ENCODE measurements around the gene TEF. TPM values are rescaled to one million over a fixed set of nuclear protein-coding genes. Genes with fewer than 3 reads are reported as not detected.
A peak's percentile ranks its signal among the peaks of the same experiment; 100 is the strongest.

TEF gene
- polyA plus RNA-seq, 1 experiment = 28.7 TPM

GRCh38 chr22:41369837-41370236, 11.9 kb upstream of the TEF start:
- no peak for TF ChIP-seq CTCF (IDR thresholded peaks at IDR 0.05; ENCODE audit: insufficient read depth, low read depth, low read length)
- CTCF ChIA-PET = interaction anchor here (1.3 kb wide), 1 partner anchor 34 kb away, joined by 3 read pairs; no protein-coding TSS in a partner anchor
- no peak for DNase-seq (ENCODE audit: low read depth)
- no peak overlapping the region for H3K4me3 ChIP-seq (ENCODE audit: low read depth, low read length)
- POLR2A ChIA-PET = no interaction called here
- H3K27me3 ChIP-seq (ENCODE audit: control insufficient read depth, insufficient read depth, low read length) = no peaks in the 10 kb centered on the region
- no peaks in the 10 kb centered on the region for H3K36me3 ChIP-seq (ENCODE audit: control insufficient read depth, insufficient read depth, low read length)

- ChIA-PET CTCF (interaction anchor here (0.8 to 1.1 kb wide), 2 partner anchors 9 to 10 kb away, joined by 3 to 4 read pairs; no protein-coding TSS in a partner anchor), POLR2A (no interaction called here)
- no peak for TF ChIP-seq CTCF (IDR thresholded peaks at IDR 0.05; ENCODE audit: insufficient read depth, low read depth, low read length)
Observed at GRCh38 chr22:41377846-41378245, 3.9 kb upstream of the TEF start.

GRCh38 chr22:41380993-41381328, 781 bp upstream of the TEF start:
- peak overlapping the region; percentile 70 for H3K4me3 ChIP-seq (ENCODE audit: low read depth, low read length)
- POLR2A ChIA-PET = interaction anchor here (0.6 to 1.0 kb wide), 3 partner anchors 21 to 316 kb away, joined by 3 to 4 read pairs (median 3); no protein-coding TSS in a partner anchor
- peak; percentile 78 for DNase-seq (ENCODE audit: low read depth)
- TF ChIP-seq CTCF (IDR thresholded peaks at IDR 0.05; ENCODE audit: insufficient read depth, low read depth, low read length) = no peak
- H3K36me3 ChIP-seq (ENCODE audit: control insufficient read depth, insufficient read depth, low read length) = no peaks in the 10 kb centered on the region
- CTCF ChIA-PET = interaction anchor here (1.3 to 4.4 kb wide), 4 partner anchors 14 to 146 kb away, joined by 3 to 23 read pairs (median 5); no protein-coding TSS in a partner anchor
- H3K27me3 ChIP-seq (ENCODE audit: control insufficient read depth, insufficient read depth, low read length) = peaks cover 4% of the 10 kb centered on the region; the same call in 1 of the 2 replicates

More at GRCh38 chr22:41377846-41378245, 3.9 kb upstream of the TEF start:
- DNase-seq (ENCODE audit: low read depth) = no peak
- Histone ChIP-seq H3K4me3 (ENCODE audit: low read depth, low read length) (no peak overlapping the region), H3K36me3 (ENCODE audit: control insufficient read depth, insufficient read depth, low read length) (no peaks in the 10 kb centered on the region), H3K27me3 (ENCODE audit: control insufficient read depth, insufficient read depth, low read length) (peaks cover 4% of the 10 kb centered on the region; the same call in 1 of the 2 replicates)

- no peak for TF ChIP-seq CTCF (IDR thresholded peaks at IDR 0.05; ENCODE audit: insufficient read depth, low read depth, low read length)
- POLR2A ChIA-PET = interaction anchor here (0.6 to 0.7 kb wide), 2 partner anchors 20 to 117 kb away, joined by 3 to 7 read pairs; no protein-coding TSS in a partner anchor
- H3K27me3 ChIP-seq (ENCODE audit: control insufficient read depth, insufficient read depth, low read length) = no peaks in the 10 kb centered on the region
- H3K36me3 ChIP-seq (ENCODE audit: control insufficient read depth, insufficient read depth, low read length) = peaks cover under 1% of the 10 kb centered on the region; the same call in 1 of the 2 replicates
- H3K4me3 ChIP-seq (ENCODE audit: low read depth, low read length) = peak overlapping the region; percentile 70
- DNase-seq (ENCODE audit: low read depth) = no peak
- CTCF ChIA-PET = interaction anchor here (1.3 to 4.4 kb wide), 2 partner anchors 15 to 21 kb away, joined by 3 to 23 read pairs; no protein-coding TSS in a partner anchor
Observed at GRCh38 chr22:41382098-41382578, 396 bp downstream of the TEF start.

GRCh38 chr22:41382610-41383009, 868 bp downstream of the TEF start:
- no peak for TF ChIP-seq CTCF (IDR thresholded peaks at IDR 0.05; ENCODE audit: insufficient read depth, low read depth, low read length)
- ChIA-PET CTCF (interaction anchor here (4.4 kb wide), 1 partner anchor 20 kb away, joined by 23 read pairs; no protein-coding TSS in a partner anchor), POLR2A (interaction anchor here (0.6 kb wide), 1 partner anchor 20 kb away, joined by 7 read pairs; no protein-coding TSS in a partner anchor)
- H3K36me3 ChIP-seq (ENCODE audit: control insufficient read depth, insufficient read depth, low read length) = peaks cover 4% of the 10 kb centered on the region
- peak overlapping the region; percentile 70 for H3K4me3 ChIP-seq (ENCODE audit: low read depth, low read length)
- no peak for DNase-seq (ENCODE audit: low read depth)
- no peaks in the 10 kb centered on the region for H3K27me3 ChIP-seq (ENCODE audit: control insufficient read depth, insufficient read depth, low read length)

Measured in BJ (cell line).